ENCODE results near the gene FBXL7.

FBXL7 gene

GRCh38 chr5:15640116-15640515, 140.1 kb downstream of the FBXL7 start:
- H2AFZ ChIP-seq (ENCODE audit: low read depth, low read length) = no peak overlapping the region
- no peak for TF ChIP-seq EZH2 (IDR thresholded peaks at IDR 0.05; ENCODE audit: borderline replicate concordance, low read depth, low read length, severe bottlenecking)
- no peak for TF ChIP-seq CTCF (IDR thresholded peaks at IDR 0.05; ENCODE audit: borderline replicate concordance, extremely low read depth, low read length, poor library complexity, severe bottlenecking)
- H3K79me2 ChIP-seq (ENCODE audit: insufficient read depth, low read length) = peaks cover 9% of the 10 kb centered on the region
- ATAC-seq (ENCODE audit: insufficient read depth, low read depth) (no peak), DNase-seq (no peak)
- H3K4me3 ChIP-seq (ENCODE audit: low read depth in 1 of 2, low read length in 2 of 2) = no peak overlapping the region
- H4K20me1 ChIP-seq (ENCODE audit: insufficient read depth, low read length) = no peaks in the 10 kb centered on the region
- no peak overlapping the region for H3K4me2 ChIP-seq (ENCODE audit: insufficient read depth, low read length)
- no peak overlapping the region for H3K9ac ChIP-seq (ENCODE audit: low read depth, low read length)
- H3K27me3 ChIP-seq (ENCODE audit: insufficient read depth, low read length, poor library complexity) = no peaks in the 10 kb centered on the region
- H3K4me1 ChIP-seq (ENCODE audit: insufficient read depth, low read length) = peaks cover 24% of the 10 kb centered on the region
- H3K27ac ChIP-seq (ENCODE audit: low read length) = no peak overlapping the region
- H3K36me3 ChIP-seq (ENCODE audit: insufficient read depth, low read length) = no peaks in the 10 kb centered on the region
- no peaks in the 10 kb centered on the region for H3K9me3 ChIP-seq (ENCODE audit: insufficient read depth, low read length, severe bottlenecking)

- no peak overlapping the region for H3K4me3 ChIP-seq (ENCODE audit: low read depth in 1 of 2, low read length in 2 of 2)
- peaks cover 25% of the 10 kb centered on the region for H3K79me2 ChIP-seq (ENCODE audit: insufficient read depth, low read length)
- H3K27ac ChIP-seq (ENCODE audit: low read length) = peak overlapping the region; percentile 32
- TF ChIP-seq CTCF (IDR thresholded peaks at IDR 0.05; ENCODE audit: borderline replicate concordance, extremely low read depth, low read length, poor library complexity, severe bottlenecking) (no peak), EZH2 (IDR thresholded peaks at IDR 0.05; ENCODE audit: borderline replicate concordance, low read depth, low read length, severe bottlenecking) (no peak)
- no peak overlapping the region for H3K4me2 ChIP-seq (ENCODE audit: insufficient read depth, low read length)
- no peaks in the 10 kb centered on the region for H3K36me3 ChIP-seq (ENCODE audit: insufficient read depth, low read length)
- H3K9me3 ChIP-seq (ENCODE audit: insufficient read depth, low read length, severe bottlenecking) = no peaks in the 10 kb centered on the region
- peaks cover 60% of the 10 kb centered on the region for H3K4me1 ChIP-seq (ENCODE audit: insufficient read depth, low read length)
- H3K9ac ChIP-seq (ENCODE audit: low read depth, low read length) = no peak overlapping the region
- H2AFZ ChIP-seq (ENCODE audit: low read depth, low read length) = no peak overlapping the region
- H3K27me3 ChIP-seq (ENCODE audit: insufficient read depth, low read length, poor library complexity) = no peaks in the 10 kb centered on the region
- no peaks in the 10 kb centered on the region for H4K20me1 ChIP-seq (ENCODE audit: insufficient read depth, low read length)
- DNase-seq (no peak), ATAC-seq (ENCODE audit: insufficient read depth, low read depth) (no peak)
These were observed 143.8 kb downstream of the FBXL7 start for GRCh38 chr5:15643731-15644130.

- Histone ChIP-seq H3K4me3 (ENCODE audit: low read depth in 1 of 2, low read length in 2 of 2) (peak overlapping the region in 1 of 2 experiments; percentile 37; a peak in 2 of 4 replicates), H3K79me2 (ENCODE audit: insufficient read depth, low read length) (peaks cover 27% of the 10 kb centered on the region), H3K27me3 (ENCODE audit: insufficient read depth, low read length, poor library complexity) (no peaks in the 10 kb centered on the region), H2AFZ (ENCODE audit: low read depth, low read length) (peak overlapping the region; percentile 61), H4K20me1 (ENCODE audit: insufficient read depth, low read length) (no peaks in the 10 kb centered on the region), H3K36me3 (ENCODE audit: insufficient read depth, low read length) (no peaks in the 10 kb centered on the region), H3K4me2 (ENCODE audit: insufficient read depth, low read length) (peak overlapping the region; percentile 62), H3K9me3 (ENCODE audit: insufficient read depth, low read length, severe bottlenecking) (no peaks in the 10 kb centered on the region), H3K4me1 (ENCODE audit: insufficient read depth, low read length) (peaks cover 78% of the 10 kb centered on the region), H3K9ac (ENCODE audit: low read depth, low read length) (peak overlapping the region; percentile 49), H3K27ac (ENCODE audit: low read length) (peak overlapping the region; percentile 96)
- DNase-seq (peak; percentile 68), ATAC-seq (ENCODE audit: insufficient read depth, low read depth) (peak; percentile 68)
- TF ChIP-seq EZH2 (IDR thresholded peaks at IDR 0.05; ENCODE audit: borderline replicate concordance, low read depth, low read length, severe bottlenecking) (no peak), CTCF (IDR thresholded peaks at IDR 0.05; ENCODE audit: borderline replicate concordance, extremely low read depth, low read length, poor library complexity, severe bottlenecking) (no peak)
These were observed 145.6 kb downstream of the FBXL7 start for GRCh38 chr5:15645381-15646160.

Data from DND-41 (cell line).